A549 (cell line): Measurements from ENCODE around the gene TMPRSS6. TPM values are rescaled to one million over a fixed set of nuclear protein-coding genes. Genes with fewer than 3 reads are reported as not detected.

Source experiments
- ATAC-seq, 2 experiments: fragments of 200-7000 bp in 1 of 2; fragments of >200 bp in 1 of 2; cut with Nextera tagmentation in 1 of 2; cut with Tn5 transposase in 1 of 2; 3 replicates each; pipeline versions ENCODE4 v1.8.0 to v1.9.1; 2018 to 2020; ENCODE audit warnings: mild to moderate bottlenecking in 1 of 2, moderate library complexity in 1 of 2
- CTCF ChIA-PET: fragments of 300-600 bp; sonication (Branson Sonifier 250); formaldehyde crosslinking; extraction: SDS; loops from one replicate; lab custom pipeline; 2021; ENCODE audit warnings: antibody characterized with exemption, inconsistent platforms; lab: Yijun Ruan, JAX
- POLR2A ChIA-PET: fragments of 350-600 bp; formaldehyde crosslinking; extraction: SDS; loops from one replicate; lab custom pipeline; 2021; ENCODE audit warnings: antibody characterized with exemption, inconsistent platforms; lab: Yijun Ruan, JAX
- DNase-seq, 2 experiments: peaks; one replicate each; pipeline versions ENCODE4 v3.0.0 to v3.0.0-alpha.2; 2011 to 2016; ENCODE audit warnings: low read depth in 1 of 2, low spot score in 1 of 2
- FAIRE-seq: peaks from 2 replicates; lab custom pipeline; 2011; peaks lifted over from hg19 to GRCh38; lab: Jason Lieb, UNC
- H3K27ac ChIP-seq, 2 experiments: fragments of >200 bp; sonication (Bioruptor Twin); formaldehyde crosslinking; 3 replicates each; pipeline ENCODE4 v1.5.1; 2016 to 2017
- H3K4me1 ChIP-seq: fragments of >200 bp; sonication (Bioruptor Twin); formaldehyde crosslinking; 3 replicates; pipeline ENCODE4 v1.6.1; 2016
- H3K4me2 ChIP-seq: fragments of >200 bp; sonication (Bioruptor Twin); formaldehyde crosslinking; 3 replicates; pipeline ENCODE4 v1.6.1; 2016
- H3K4me3 ChIP-seq: fragments of >200 bp; sonication (Bioruptor Twin); formaldehyde crosslinking; 3 replicates; pipeline ENCODE4 v1.5.1; 2016
- H3K9me3 ChIP-seq: fragments of >200 bp; sonication (Bioruptor Twin); formaldehyde crosslinking; 3 replicates; pipeline ENCODE4 v1.6.1; 2016
- BCL3 ChIP-seq: fragments of >200 bp; sonication (Bioruptor Twin); formaldehyde crosslinking; IDR thresholded peaks from 3 replicates; pipeline ENCODE4 v1.6.1; 2016
- CEBPB ChIP-seq, 2 experiments: fragments of >200 bp in 1 of 2; sonication (Bioruptor Twin) in 1 of 2; formaldehyde crosslinking in 1 of 2; IDR thresholded peaks; 2 replicates each; pipeline ENCODE4 v1.6.1; 2012 to 2016
- CHD4 ChIP-seq: fragments of 200-600 bp; sonication (generic); IDR thresholded peaks from 2 replicates; pipeline ENCODE4 v1.6.1; 2016; ENCODE audit warnings: antibody characterized with exemption, mild to moderate bottlenecking, borderline replicate concordance
- E2F6 ChIP-seq: IDR thresholded peaks from 2 replicates; pipeline ENCODE4 v1.6.1; 2012; ENCODE audit warnings: low read depth, borderline replicate concordance
- ESRRA ChIP-seq: fragments of 150-350 bp; IDR thresholded peaks from 2 replicates; pipeline ENCODE4 v1.6.1; 2014; ENCODE audit warnings: mild to moderate bottlenecking, low read length, borderline replicate concordance
- FOXS1 ChIP-seq: fragments of 250-450 bp; sonication (Bioruptor Pico); IDR thresholded peaks from 2 replicates; pipeline ENCODE4 v1.5.0; 2020; ENCODE audit warnings: mild to moderate bottlenecking, moderate library complexity
- HDAC2 ChIP-seq: fragments of 200-600 bp; sonication (generic); IDR thresholded peaks from 2 replicates; pipeline ENCODE4 v1.6.1; 2016
- HES2 ChIP-seq: fragments of >200 bp; sonication (Bioruptor Twin); formaldehyde crosslinking; IDR thresholded peaks from 2 replicates; pipeline ENCODE4 v1.6.1; 2016
- HEYL ChIP-seq: fragments of 250-450 bp; sonication (Bioruptor Pico); IDR thresholded peaks from 2 replicates; pipeline ENCODE4 v1.8.0; 2021; ENCODE audit warnings: mild to moderate bottlenecking, moderate library complexity
- HOXB5 ChIP-seq: fragments of 250-450 bp; sonication (Bioruptor Pico); IDR thresholded peaks from 2 replicates; pipeline ENCODE4 v1.5.0; 2020; ENCODE audit warnings: mild to moderate bottlenecking, moderate library complexity
- JUN ChIP-seq, 2 experiments: fragments of >200 bp; sonication (Bioruptor Twin); formaldehyde crosslinking; IDR thresholded peaks; 2 replicates in 1 of 2; 3 replicates in 1 of 2; pipeline ENCODE4 v1.6.1; 2016 to 2017
- KDM1A ChIP-seq: fragments of 200-600 bp; sonication (generic); IDR thresholded peaks from 2 replicates; pipeline ENCODE4 v1.6.1; 2016; ENCODE audit warnings: low read depth, mild to moderate bottlenecking
- MAFK ChIP-seq: fragments of 450-650 bp; IDR thresholded peaks from 2 replicates; pipeline ENCODE4 v1.6.1; 2014; ENCODE audit not compliant: partially characterized antibody
- MAX ChIP-seq: IDR thresholded peaks from 2 replicates; pipeline ENCODE4 v1.6.1; 2012
- POLR2AphosphoS2 ChIP-seq: conservative IDR thresholded peaks from 2 replicates; pipeline ENCODE4 v1.6.1; 2012; ENCODE audit warnings: low read length, improper control_type of control experiment, inconsistent platforms
- RCOR1 ChIP-seq: fragments of 150-350 bp; IDR thresholded peaks from 2 replicates; pipeline ENCODE4 v1.6.1; 2014; ENCODE audit warnings: antibody characterized with exemption, low read length, low read depth
- SMC3 ChIP-seq: fragments of >200 bp; sonication (Bioruptor Twin); formaldehyde crosslinking; IDR thresholded peaks from 3 replicates; pipeline ENCODE4 v1.6.1; 2018; ENCODE audit warnings: inconsistent platforms
- ZC3H11A ChIP-seq: fragments of 450-650 bp; IDR thresholded peaks from 2 replicates; pipeline ENCODE4 v1.6.1; 2014; ENCODE audit warnings: antibody characterized with exemption, mild to moderate bottlenecking
- ZFP36 ChIP-seq: fragments of 450-650 bp; IDR thresholded peaks from 2 replicates; pipeline ENCODE4 v1.6.1; 2014; ENCODE audit warnings: borderline replicate concordance; ENCODE audit not compliant: partially characterized antibody
- ZSCAN20 ChIP-seq: fragments of 250-450 bp; sonication (Bioruptor Pico); IDR thresholded peaks from 2 replicates; pipeline ENCODE4 v1.8.0; 2022; ENCODE audit warnings: mild to moderate bottlenecking, moderate library complexity
- WGBS: methylation state at CpG from one replicate; pipeline ENCODE4 v1.1.6; 2017; ENCODE audit errors: missing lambda C conversion rate; 5-methylcytosine and 5-hydroxymethylcytosine counted together
- polyA plus RNA-seq, 4 experiments: library from polyadenylated mRNA; depleted of rRNA in 3 of 4; stranded (reverse); fragments of >200 nt; fragmentation: RNase III in 1 of 4; extraction: RNeasy Plus Mini Kit Qiagen cat#74134 plus additional on column Dnase treatment in 1 of 4; gene quantifications; 2 replicates in 3 of 4; 3 replicates in 1 of 4; pipeline ENCODE4 v1.2.3, GENCODE V29; 2011 to 2017

Gene TMPRSS6
- polyA plus RNA-seq, 2 of the 4 experiments (the other 2 are of a cell fraction): not detected

GRCh38 chr22:37032535-37033460, 76.7 kb downstream of the TMPRSS6 start (continued):
- TF ChIP-seq RCOR1 (peak; percentile 89), ESRRA (0 out of 2 replicates have a peak, but pooled peaks have one; percentile 19), HOXB5 (CRISPR knock-in tag) (no peak), ZC3H11A (no peak), E2F6 (0 out of 2 replicates have a peak, but pooled peaks have one; percentile 23), CHD4 (peak; percentile 98), HEYL (no peak), JUN (IDR thresholded peaks at IDR 0.05) (peak; percentile 91 to 95), CEBPB (IDR thresholded peaks at IDR 0.05) (peak; percentile 98 to 99), SMC3 (peak; percentile 34; the same call in 1 of the 3 replicates), ZSCAN20 (CRISPR knock-in tag) (no peak), MAX (peak; percentile 63), POLR2AphosphoS2 (no peak), BCL3 (peak; percentile 87), HES2 (peak; percentile 96)

GRCh38 chr22:37032134-37032534, 77.4 kb downstream of the TMPRSS6 start:
- ATAC-seq: peak in 1 of 2 experiments; percentile 27; a peak in 4 of 6 replicates
- ChIA-PET POLR2A (interaction anchor here (0.7 to 1.8 kb wide), 7 partner anchors 9 to 256 kb away, joined by 3 to 15 read pairs (median 4); partner anchors contain the start of genes IFT27, MPST and TST), CTCF (interaction anchor here (0.8 to 13.1 kb wide), 7 partner anchors 12 to 261 kb away, joined by 3 to 142 read pairs (median 3); partner anchors contain the start of genes MPST and TST)
- WGBS: 5% methylated on average over 2 of the region's 2 CpGs
- Histone ChIP-seq H3K27ac (peak overlapping the region; percentile 98 to 100), H3K4me2 (peak overlapping the region; percentile 90), H3K9me3 (no peaks in the 10 kb centered on the region), H3K4me1 (peaks cover 59% of the 10 kb centered on the region), H3K4me3 (peak overlapping the region; percentile 37)
- no peak for DNase-seq
- peak; percentile 84 for TF ChIP-seq ZFP36
- no peak for TF ChIP-seq FOXS1
- TF ChIP-seq E2F6: 0 out of 2 replicates have a peak, but pooled peaks have one; percentile 11
- no peak for TF ChIP-seq HES2
- TF ChIP-seq MAFK: peak; percentile 43
- peak; percentile 62; the same call in 1 of the 2 replicates for TF ChIP-seq KDM1A
- peak; percentile 46; the same call in 1 of the 2 replicates for TF ChIP-seq HDAC2
- no peak for FAIRE-seq
